Body of pancreas (tissue), 4 donors: ENCODE measurements around the gene GSG1L. TPM values are rescaled to one million over a fixed set of nuclear protein-coding genes. Genes with fewer than 3 reads are reported as not detected.

ENCODE experiments used
- ATAC-seq: fragments of 150-250 bp; one replicate; pipeline ENCODE4 v1.9.1; 2016
- DNase-seq, 4 donors: peaks; one replicate each; pipeline ENCODE4 v3.0.0-alpha.2; 2019
- H3K27ac ChIP-seq, 4 donors: fragments of 200-600 bp; sonication (generic); 1 replicate in 3 of 4; 2 replicates in 1 of 4; pipeline versions ENCODE4 v1.5.1 to v1.6.1; 2016 to 2019; ENCODE audit warnings: mild to moderate bottlenecking in 1 of 4, mixed read lengths in 1 of 4, moderate library complexity in 1 of 4
- H3K27me3 ChIP-seq, 2 donors: fragments of 200-600 bp; sonication (generic); one replicate each; pipeline ENCODE4 v1.6.0; 2016; ENCODE audit warnings: mild to moderate bottlenecking in 1 of 2
- H3K36me3 ChIP-seq, 2 donors: fragments of 200-600 bp; sonication (generic); replicated peaks in 1 of 2; 2 replicates each; pipeline ENCODE4 v1.5.1; 2016; ENCODE audit warnings: low read depth in 2 of 2; ENCODE audit not compliant: insufficient read depth in 1 of 2
- H3K4me1 ChIP-seq: fragments of 200-600 bp; sonication (generic); one replicate; pipeline ENCODE4 v1.6.0; 2016
- H3K4me3 ChIP-seq, 2 donors: fragments of 200-600 bp; sonication (generic); 1 replicate in 1 of 2; 2 replicates in 1 of 2; pipeline ENCODE4 v1.5.1; 2016 to 2019
- H3K9me3 ChIP-seq, 3 donors: fragments of 200-600 bp; sonication (generic); 1 replicate in 2 of 3; 2 replicates in 1 of 3; pipeline ENCODE4 v1.5.1; 2016
- POLR2A ChIP-seq, 3 donors: fragments of 450-650 bp; IDR thresholded peaks; one replicate each; pipeline ENCODE4 v1.6.1; 2016; ENCODE audit warnings: antibody characterized with exemption in 3 of 3, mild to moderate bottlenecking in 2 of 3
- WGBS, 2 donors: methylation state at CpG; one replicate each; pipeline ENCODE4 v1.1.5; 2017; 5-methylcytosine and 5-hydroxymethylcytosine counted together
- intact Hi-C: fragments of 100-400 bp; cut with DNase I; formaldehyde crosslinking; loops from one replicate; pipeline ENCODE4 v1.15.1; 2023
- total RNA-seq, 2 donors: library from RNA; depleted of rRNA; stranded (reverse); fragments of >200 nt; gene quantifications; one replicate each; pipeline ENCODE4 v1.1.0, GENCODE V29; 2016
- TF ChIP-seq, protein P1 (sequence below), 7 experiments: fragments of 450-650 bp in 4 of 7; fragments of 200-600 bp in 3 of 7; sonication (generic) in 3 of 7; IDR thresholded peaks; one replicate each; pipeline ENCODE4 v1.5.1; 2016 to 2019; ENCODE audit warnings: antibody characterized with exemption in 7 of 7

GSG1L gene
- total RNA-seq, 2 donors from 2014 or later = not detected

DNA sequence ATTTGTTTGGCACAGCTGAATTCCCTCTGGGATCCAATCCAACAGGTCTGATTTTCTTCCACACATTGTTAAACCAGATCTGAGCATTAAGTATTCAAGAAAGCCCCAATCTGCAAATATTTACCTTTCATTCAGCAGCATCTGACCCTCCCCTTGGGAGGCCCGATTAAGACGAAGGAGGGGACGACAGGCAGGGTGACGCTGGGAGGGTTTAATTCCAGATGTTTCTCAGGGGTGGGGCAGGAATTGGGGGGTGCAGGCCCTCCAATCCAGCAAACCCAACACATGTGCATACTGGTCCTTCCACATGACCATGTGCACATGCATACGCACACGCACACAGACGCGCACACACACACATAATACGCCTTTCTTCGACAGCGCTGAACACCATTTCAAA is 240.5 kb downstream of the GSG1L start:
- intact Hi-C loops = no loop called here
- no peak overlapping the region for H3K27ac ChIP-seq

GRCh38 chr16:27822529-27822928 is 241.0 kb downstream of the GSG1L start:
- H3K9me3 ChIP-seq = no peaks in the 10 kb centered on the region
- WGBS, 2 donors = 16 to 31% methylated on average over 7 of the region's 7 CpGs
- no peak overlapping the region for H3K27ac ChIP-seq
- no peak for TF ChIP-seq POLR2A (IDR thresholded peaks at IDR 0.05)
- TF ChIP-seq, protein P1, sequence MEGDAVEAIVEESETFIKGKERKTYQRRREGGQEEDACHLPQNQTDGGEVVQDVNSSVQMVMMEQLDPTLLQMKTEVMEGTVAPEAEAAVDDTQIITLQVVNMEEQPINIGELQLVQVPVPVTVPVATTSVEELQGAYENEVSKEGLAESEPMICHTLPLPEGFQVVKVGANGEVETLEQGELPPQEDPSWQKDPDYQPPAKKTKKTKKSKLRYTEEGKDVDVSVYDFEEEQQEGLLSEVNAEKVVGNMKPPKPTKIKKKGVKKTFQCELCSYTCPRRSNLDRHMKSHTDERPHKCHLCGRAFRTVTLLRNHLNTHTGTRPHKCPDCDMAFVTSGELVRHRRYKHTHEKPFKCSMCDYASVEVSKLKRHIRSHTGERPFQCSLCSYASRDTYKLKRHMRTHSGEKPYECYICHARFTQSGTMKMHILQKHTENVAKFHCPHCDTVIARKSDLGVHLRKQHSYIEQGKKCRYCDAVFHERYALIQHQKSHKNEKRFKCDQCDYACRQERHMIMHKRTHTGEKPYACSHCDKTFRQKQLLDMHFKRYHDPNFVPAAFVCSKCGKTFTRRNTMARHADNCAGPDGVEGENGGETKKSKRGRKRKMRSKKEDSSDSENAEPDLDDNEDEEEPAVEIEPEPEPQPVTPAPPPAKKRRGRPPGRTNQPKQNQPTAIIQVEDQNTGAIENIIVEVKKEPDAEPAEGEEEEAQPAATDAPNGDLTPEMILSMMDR (IDR thresholded peaks at IDR 0.05) = no peak
- H3K36me3 ChIP-seq = no peaks in the 10 kb centered on the region
- intact Hi-C loops = no loop called here
- no peak for ATAC-seq
- no peaks in the 10 kb centered on the region for H3K4me1 ChIP-seq
- H3K4me3 ChIP-seq = no peak overlapping the region
- DNase-seq = no peak
- peaks cover 0 to 4% of the 10 kb centered on the region in 2 donors for H3K27me3 ChIP-seq

More for the DNA sequence above, 240.5 kb downstream of the GSG1L start:
- Histone ChIP-seq H3K9me3 (no peaks in the 10 kb centered on the region), H3K27me3 (peaks cover 0 to 4% of the 10 kb centered on the region in 2 donors), H3K4me1 (no peaks in the 10 kb centered on the region), H3K4me3 (no peak overlapping the region), H3K36me3 (no peaks in the 10 kb centered on the region)
- TF ChIP-seq, protein P1 (IDR thresholded peaks at IDR 0.05) = no peak
- TF ChIP-seq POLR2A (IDR thresholded peaks at IDR 0.05) = no peak
- ATAC-seq (no peak), DNase-seq (no peak)
- 53 to 56% methylated on average over 11 of the region's 11 CpGs for WGBS, 2 donors

DNA sequence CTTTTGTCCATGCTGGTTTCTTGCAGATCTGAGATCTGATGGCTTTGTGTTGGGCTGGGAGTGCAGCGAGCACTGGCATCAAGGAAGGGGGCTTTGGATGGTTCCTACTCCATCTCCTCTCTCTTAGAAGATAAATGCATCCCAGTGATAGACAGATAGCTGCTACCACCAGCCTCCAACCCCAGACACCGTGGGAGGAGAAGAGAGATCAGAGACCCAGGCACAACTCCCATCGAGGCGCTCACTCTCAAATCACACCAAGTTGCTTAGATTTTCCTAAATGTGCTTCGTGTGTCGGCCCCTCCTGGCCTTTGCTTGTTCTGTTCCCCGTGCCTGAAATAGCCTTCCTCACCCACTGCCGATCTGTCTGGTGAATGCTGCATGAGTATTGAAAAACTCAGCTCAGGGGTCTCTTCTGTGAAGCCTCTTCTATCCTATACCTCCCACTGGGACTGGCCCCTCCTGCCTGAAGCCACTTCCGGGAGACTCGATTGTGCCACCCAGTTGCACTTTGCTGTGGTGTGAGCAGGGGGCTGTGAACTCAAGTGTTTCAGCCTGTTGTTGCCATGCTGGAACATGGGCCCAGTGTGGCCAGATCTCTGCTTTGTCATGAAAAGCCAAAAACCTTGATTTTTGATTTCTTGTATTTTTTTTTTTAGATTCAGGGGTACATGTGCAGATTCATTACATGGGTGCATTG is 242.7 kb downstream of the GSG1L start:
- Histone ChIP-seq H3K4me1 (no peaks in the 10 kb centered on the region), H3K27ac (no peak overlapping the region), H3K27me3 (peaks cover 0 to 4% of the 10 kb centered on the region in 2 donors), H3K9me3 (no peaks in the 10 kb centered on the region), H3K36me3 (no peaks in the 10 kb centered on the region), H3K4me3 (no peak overlapping the region)
- TF ChIP-seq POLR2A (IDR thresholded peaks at IDR 0.05) = no peak
- TF ChIP-seq, protein P1 (IDR thresholded peaks at IDR 0.05) = no peak
- 76 to 79% methylated on average over 10 of the region's 10 CpGs for WGBS, 2 donors
- ATAC-seq (no peak), DNase-seq (no peak)
- intact Hi-C loops = no loop called here

GRCh38 chr16:27819881-27820610 is 243.5 kb downstream of the GSG1L start:
- DNase-seq = no peak
- Histone ChIP-seq H3K27ac (no peak overlapping the region), H3K4me3 (no peak overlapping the region), H3K27me3 (peaks cover 0 to 4% of the 10 kb centered on the region in 2 donors), H3K9me3 (no peaks in the 10 kb centered on the region), H3K36me3 (no peaks in the 10 kb centered on the region), H3K4me1 (no peaks in the 10 kb centered on the region)
- TF ChIP-seq POLR2A (IDR thresholded peaks at IDR 0.05) = no peak
- TF ChIP-seq, protein P1 (IDR thresholded peaks at IDR 0.05) = no peak
- ATAC-seq = no peak
- intact Hi-C loops = no loop called here
- 68 to 73% methylated on average over 20 of the region's 20 CpGs for WGBS, 2 donors
